Measurements from ENCODE around the gene CFL2.

- no peak for TF ChIP-seq CTCF (IDR thresholded peaks at IDR 0.05)
- no peak for TF ChIP-seq POLR2A (IDR thresholded peaks at IDR 0.05)
- no peak for TF ChIP-seq POLR2AphosphoS5 (IDR thresholded peaks at IDR 0.05)
These were observed 13.7 kb downstream of the CFL2 start for GRCh38 chr14:34700622-34701130.
